Measurements from ENCODE around the gene MOGAT2.

Gene MOGAT2

DNA sequence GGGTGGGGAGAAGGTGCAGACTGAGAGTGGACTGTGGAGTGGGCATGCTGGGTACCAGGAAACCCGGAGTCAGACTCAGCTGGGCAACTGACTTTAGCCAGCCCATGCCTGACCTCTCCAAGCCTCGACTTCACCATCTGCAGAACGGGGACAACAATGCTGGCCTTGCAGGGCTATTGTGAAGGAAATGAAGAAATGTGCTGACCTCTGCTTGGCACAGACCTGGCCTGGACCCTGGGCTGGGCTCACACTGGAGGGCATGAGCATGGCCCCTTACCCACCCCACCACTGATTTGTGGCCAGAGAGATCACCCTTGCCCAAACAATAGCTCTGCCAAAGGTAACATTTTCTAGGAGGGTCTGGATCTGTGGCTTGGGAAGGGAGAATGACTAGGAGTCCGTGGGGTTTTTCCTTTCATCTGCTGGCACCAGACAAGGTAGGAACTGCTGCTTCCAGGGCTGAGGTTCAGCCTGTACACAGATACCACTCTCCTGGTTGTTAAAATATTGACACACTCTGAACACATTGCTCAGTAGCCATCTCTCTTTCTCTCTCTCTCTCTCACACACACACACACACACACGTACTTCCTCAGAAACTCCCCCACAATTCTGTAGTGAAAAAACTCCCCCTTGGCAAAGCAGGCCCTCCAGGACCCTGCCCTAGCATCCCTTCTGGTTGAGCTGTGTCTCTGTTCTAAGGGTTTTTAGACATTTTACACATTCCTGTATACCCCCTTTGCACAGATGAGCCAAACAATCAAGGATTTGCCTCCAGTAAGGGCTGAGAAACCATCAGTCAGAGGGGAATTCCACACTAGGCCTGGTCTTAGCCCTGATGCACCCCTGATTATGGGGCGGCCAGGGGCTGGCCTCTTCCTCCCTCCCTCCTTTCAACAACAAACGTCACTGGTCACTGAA lies 1.0 kb downstream of the MOGAT2 start:
- TF ChIP-seq, protein P1, sequence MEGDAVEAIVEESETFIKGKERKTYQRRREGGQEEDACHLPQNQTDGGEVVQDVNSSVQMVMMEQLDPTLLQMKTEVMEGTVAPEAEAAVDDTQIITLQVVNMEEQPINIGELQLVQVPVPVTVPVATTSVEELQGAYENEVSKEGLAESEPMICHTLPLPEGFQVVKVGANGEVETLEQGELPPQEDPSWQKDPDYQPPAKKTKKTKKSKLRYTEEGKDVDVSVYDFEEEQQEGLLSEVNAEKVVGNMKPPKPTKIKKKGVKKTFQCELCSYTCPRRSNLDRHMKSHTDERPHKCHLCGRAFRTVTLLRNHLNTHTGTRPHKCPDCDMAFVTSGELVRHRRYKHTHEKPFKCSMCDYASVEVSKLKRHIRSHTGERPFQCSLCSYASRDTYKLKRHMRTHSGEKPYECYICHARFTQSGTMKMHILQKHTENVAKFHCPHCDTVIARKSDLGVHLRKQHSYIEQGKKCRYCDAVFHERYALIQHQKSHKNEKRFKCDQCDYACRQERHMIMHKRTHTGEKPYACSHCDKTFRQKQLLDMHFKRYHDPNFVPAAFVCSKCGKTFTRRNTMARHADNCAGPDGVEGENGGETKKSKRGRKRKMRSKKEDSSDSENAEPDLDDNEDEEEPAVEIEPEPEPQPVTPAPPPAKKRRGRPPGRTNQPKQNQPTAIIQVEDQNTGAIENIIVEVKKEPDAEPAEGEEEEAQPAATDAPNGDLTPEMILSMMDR (IDR thresholded peaks at IDR 0.05; ENCODE audit: low read depth, low read length) = no peak
- in situ Hi-C loops (cut with HindIII; ENCODE audit: low sequenced_read_pairs) = no loop called here
- H3K4me3 ChIP-seq (ENCODE audit: low read depth, low read length) = no peak overlapping the region
- no peak for DNase-seq (ENCODE audit: low read depth, low spot score)

DNA sequence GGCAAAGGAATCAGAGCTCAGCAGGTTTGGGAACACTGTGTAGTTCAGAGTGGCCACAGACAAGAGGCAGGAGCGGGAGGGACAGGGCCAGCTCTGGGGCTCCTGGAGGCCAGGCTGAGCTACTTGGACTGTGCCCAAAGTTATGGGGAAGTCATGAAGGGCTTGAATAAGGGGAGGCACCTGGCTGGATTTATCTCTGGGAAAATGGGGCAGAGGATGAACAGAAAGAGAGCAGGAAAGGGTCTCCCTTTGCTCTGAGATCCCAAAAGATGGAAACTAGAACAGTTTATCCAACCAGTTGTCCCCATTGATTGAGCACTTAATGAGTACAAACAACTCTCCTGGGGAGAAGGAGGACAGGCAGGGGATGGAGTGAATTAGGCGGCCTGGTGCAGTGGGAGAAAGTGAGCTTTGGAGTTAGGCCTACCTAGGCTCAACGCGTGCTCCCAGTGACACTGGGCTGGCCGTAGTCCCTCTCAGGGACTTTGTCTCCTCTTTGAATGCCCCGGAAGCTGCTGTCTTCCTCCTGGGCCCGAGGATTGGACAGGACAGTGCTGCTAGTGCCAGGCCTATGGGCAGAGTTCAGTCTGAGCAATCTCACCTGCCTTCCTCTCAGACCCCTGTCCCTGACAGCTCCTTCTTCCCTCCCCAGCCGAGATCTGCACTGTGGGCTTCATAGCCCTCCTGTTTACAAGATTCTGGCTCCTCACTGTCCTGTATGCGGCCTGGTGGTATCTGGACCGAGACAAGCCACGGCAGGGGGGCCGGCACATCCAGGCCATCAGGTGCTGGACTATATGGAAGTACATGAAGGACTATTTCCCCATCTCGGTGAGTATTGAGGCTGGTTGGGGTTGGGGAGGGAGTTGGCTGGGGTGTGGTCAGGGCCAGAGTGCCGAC lies 2.0 kb downstream of the MOGAT2 start:
- TF ChIP-seq, protein P1 (IDR thresholded peaks at IDR 0.05; ENCODE audit: low read depth, low read length) = no peak
- no peak overlapping the region for H3K4me3 ChIP-seq (ENCODE audit: low read depth, low read length)
- no peak for DNase-seq (ENCODE audit: low read depth, low spot score)
- in situ Hi-C loops (cut with HindIII; ENCODE audit: low sequenced_read_pairs) = no loop called here

DNA sequence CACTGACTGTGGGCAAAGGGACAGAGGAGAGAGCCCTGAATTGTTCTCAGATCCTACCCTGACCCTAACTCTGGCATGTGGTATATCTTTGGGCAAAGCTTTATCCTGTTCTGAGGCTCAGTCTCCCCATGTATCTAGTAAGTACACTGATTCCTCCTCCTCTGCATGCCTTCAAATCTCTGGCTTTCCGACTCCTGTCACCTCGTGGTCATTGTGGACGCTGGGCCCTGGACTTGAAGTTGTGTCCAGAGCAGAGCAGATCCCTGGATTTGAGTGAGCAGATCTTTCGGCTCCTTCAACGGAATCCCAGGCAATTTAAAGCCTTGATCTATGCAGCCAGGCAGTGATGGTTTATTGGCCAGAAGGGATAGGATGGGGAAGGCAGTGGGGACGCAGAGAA lies 3.0 kb downstream of the MOGAT2 start:
- in situ Hi-C loops (cut with HindIII; ENCODE audit: low sequenced_read_pairs) = no loop called here
- DNase-seq (ENCODE audit: low read depth, low spot score) = no peak
- TF ChIP-seq, protein P1 (IDR thresholded peaks at IDR 0.05; ENCODE audit: low read depth, low read length) = no peak
- H3K4me3 ChIP-seq (ENCODE audit: low read depth, low read length) = no peak overlapping the region

DNA sequence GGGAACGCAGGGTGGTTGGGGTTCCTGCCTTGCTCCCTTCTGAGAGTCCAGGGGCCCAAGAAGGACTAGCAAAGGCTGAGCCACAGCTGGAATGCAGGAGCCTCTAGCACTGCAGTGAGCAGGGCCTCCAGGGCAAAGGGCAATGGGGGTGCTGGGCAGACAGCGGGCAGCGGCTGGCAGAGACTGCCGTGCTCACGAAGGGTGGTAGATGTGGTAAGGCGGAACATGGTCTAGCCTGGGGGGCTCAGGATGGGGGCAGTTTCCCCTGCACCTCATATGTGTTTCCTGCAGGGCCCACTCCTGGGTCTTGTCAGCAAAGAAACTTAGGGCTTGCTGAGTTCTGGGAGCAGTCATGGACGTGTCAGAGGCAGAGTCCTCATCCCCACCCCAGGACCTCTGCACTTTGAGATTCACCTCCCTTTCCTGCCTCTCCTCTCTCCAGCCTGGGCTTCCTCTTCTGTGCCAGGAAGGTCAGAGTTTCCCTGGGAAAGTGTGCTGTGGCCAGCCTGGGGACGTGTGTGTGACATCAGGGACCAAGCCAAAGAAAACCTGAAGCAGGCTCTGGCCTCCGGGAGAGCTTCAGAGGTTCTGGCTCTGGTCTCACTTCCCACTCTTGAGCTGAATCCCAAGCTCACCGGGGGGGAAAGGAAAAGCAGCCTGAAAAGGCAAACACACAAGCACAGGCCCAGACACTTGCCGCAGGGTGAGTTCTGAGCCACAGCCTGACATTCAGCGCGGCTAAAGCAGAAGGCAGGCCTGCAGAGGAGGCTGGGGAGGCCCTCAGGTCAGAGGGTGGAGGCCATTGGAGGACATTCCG lies 4.4 kb downstream of the MOGAT2 start:
- H3K4me3 ChIP-seq (ENCODE audit: low read depth, low read length) = no peak overlapping the region
- no peak for DNase-seq (ENCODE audit: low read depth, low spot score)
- TF ChIP-seq, protein P1 (IDR thresholded peaks at IDR 0.05; ENCODE audit: low read depth, low read length) = no peak
- in situ Hi-C loops (cut with HindIII; ENCODE audit: low sequenced_read_pairs) = no loop called here

DNA sequence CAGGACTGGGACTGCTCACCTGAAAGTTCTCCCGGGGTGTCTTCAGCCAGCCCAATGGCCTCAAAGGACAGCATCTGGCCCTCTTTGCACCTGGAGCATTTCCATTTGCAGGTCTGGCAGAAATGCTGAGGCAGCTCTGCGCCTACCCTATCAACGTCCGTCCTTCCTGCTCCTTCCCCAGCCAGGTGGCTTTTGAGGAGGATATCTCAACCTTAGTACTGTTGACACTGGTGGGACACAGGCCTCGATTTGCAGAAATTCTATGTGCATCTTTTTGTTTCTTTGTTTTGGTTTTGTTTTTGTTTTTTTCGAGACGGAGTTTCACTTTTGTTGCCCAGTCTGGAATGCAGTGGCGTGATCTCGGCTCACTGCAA lies 5.0 kb downstream of the MOGAT2 start:
- TF ChIP-seq, protein P1 (IDR thresholded peaks at IDR 0.05; ENCODE audit: low read depth, low read length) = no peak
- no peak for DNase-seq (ENCODE audit: low read depth, low spot score)
- in situ Hi-C loops (cut with HindIII; ENCODE audit: low sequenced_read_pairs) = no loop called here

More for the DNA sequence above, 5.0 kb downstream of the MOGAT2 start:
- no peak overlapping the region for H3K4me3 ChIP-seq (ENCODE audit: low read depth, low read length)

Measured in astrocyte of the spinal cord (primary cell).